Activated CD4-positive, alpha-beta T cell treated with anti-CD3 and anti-CD28 coated beads for 4 hours (primary cell): ENCODE measurements around the gene PDZD7.
"Not testable (repeated sequence)": the region's sequence is repeated elsewhere in the genome, so short reads cannot be mapped to it uniquely, and the experiment has no call there.

Experiments used
- DNase-seq, 2 donors: peaks; one replicate each; pipeline ENCODE4 v3.0.0-alpha.2; 2020

PDZD7 gene

DNA sequence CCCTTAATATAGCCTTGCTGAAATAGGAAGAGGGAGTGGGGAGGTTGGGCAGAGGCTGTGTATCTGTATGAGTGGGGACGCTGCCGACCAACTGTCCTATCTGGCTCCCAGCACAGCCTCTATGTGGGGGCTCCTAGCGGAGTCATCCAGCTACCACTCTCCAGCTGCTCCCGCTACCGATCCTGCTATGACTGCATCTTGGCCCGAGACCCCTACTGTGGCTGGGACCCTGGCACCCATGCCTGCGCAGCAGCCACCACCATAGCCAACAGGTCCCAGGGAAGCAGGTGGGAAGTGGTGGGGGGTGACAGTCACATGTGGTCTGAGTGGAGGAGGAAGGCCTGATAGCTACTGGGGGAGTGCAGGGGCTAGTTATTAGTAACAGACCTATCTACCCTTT is 50.2 kb downstream of the PDZD7 start:
- DNase-seq = no peak

DNA sequence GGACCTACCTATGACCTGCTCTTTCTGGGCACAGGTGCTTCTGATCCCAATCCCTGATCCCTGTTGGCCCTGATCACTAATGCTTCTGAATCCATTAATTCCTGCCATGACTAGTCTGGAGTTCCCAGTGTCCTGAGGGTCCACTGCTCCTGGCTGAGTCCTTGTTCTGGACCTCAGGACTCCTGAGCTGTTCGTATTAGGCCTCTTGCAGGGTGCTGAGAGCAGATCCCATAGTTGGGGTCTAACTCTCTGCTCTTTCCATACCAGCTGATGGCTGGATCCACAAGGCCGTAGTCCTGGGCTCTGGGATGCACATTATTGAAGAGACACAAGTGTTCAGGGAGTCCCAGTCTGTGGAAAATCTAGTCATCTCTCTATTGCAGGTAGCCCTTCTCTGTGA is 50.6 kb downstream of the PDZD7 start:
- no peak for DNase-seq

DNA sequence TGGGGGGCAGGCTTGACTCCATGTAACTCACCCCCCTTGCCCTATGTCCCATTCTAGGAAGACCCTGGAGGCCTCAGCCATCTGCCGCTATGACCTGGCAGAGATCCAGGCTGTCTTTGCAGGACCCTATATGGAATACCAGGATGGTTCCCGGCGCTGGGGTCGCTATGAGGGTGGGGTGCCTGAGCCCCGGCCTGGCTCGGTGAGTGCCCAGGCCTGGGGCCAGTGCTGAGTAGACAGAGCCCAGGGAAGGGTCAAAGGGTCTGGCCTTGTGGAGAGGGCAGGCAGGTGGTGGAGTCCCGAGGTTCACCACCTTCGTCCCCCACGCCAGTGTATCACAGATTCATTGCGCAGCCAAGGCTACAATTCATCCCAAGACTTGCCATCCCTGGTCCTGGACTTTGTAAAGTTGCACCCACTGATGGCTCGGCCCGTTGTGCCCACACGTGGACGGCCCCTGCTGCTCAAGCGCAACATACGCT is 51.1 kb downstream of the PDZD7 start:
- DNase-seq = no peak

DNA sequence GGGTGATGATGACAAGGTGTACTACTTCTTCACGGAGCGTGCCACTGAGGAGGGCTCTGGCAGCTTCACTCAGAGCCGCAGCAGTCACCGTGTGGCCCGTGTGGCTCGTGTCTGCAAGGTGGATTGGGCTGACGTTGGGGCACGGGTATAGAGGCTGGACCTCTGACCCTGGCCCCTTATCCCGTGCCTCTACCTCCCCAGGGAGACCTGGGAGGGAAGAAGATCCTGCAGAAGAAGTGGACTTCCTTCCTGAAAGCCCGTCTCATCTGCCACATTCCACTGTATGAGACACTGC is 52.1 kb downstream of the PDZD7 start:
- DNase-seq = no peak

DNA sequence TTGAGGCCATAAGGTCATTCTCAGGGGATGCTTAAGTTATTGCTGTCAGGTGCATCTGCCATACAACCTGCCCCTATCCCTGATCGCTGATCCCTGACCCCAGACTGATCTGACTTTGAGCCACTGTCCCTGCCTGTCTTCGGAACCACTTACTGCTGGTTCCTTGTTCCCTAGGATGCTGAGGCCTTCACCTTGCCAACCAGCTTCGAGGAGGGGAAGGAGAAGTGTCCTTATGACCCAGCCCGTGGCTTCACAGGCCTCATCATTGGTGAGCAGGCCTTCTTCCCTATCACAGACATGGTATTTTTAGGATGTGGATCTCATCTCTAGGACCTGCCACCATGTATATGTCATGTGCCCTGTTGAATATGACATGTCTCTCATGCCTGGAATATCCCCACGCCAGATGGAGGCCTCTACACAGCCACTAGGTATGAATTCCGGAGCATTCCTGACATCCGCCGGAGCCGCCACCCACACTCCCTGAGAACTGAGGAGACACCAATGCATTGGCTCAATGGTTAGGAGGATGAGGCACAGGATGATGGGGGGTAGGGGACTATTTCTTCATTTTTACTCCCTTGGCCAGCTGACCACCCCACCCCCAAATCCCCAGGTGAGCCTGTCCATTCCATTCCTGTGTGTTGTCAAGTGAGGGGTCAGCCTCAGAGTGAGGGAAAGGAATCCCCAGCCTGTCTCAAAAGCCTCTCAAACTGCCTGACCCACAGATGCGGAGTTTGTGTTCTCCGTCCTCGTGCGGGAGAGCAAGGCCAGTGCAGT is 52.6 kb downstream of the PDZD7 start:
- no peak for DNase-seq

DNA sequence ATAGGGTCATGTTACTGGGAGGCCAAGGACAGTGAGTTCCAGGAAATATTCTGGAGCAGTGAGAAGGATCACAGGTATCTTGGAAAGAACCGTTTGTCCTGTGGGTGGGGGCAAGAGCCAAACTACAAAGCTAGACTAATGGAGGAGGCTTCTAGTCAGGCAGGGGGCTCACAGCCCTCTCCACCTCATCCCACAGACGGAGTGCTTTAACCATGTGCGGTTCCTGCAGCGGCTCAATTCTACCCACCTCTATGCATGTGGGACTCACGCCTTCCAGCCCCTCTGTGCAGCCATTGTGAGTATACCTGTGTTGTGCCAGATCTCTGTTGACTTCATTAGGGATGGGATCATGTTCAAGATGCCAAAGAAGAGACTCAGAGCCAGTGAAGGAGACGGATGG is 53.5 kb downstream of the PDZD7 start:
- no peak for DNase-seq

DNA sequence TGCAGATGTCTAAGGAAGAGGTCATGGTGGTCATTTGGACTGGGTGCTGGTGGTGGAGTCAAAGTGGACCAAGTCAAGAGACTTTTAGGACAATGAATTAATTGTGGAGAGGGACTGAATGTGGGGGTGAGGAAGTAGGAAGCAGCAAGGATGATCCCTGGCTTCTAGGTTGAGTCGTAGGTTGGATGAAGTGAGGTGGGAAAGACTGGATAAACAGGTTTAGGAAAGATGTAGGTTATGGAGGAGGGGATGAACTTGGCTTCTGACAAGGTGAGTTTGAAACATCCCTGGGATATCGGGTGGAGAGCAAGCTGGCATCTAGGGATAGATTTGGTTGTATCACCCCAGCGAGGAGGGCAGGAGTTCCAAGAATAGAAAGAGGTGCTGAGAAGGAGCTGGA is 54.0 kb downstream of the PDZD7 start:
- DNase-seq = no peak

DNA sequence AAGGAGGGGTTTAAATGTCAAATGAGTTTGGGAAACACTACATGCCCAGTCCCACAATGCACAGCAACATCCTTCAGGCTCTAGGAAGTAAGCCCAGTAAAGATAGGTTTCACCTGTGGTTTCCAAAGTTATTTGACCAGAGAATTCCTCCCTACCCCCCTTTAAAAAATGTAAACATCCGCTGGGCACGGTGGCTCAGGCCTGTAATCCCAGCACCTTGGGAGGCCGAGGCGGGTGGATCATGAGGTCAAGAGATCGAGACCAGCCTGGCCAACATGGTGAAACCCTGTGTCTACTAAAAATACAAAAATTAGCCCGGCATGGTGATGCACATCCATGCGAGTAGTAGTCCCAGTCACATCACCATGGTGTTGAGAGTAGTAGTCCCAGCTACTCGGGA is 55.5 kb downstream of the PDZD7 start:
- not testable (repeated sequence) for DNase-seq

DNA sequence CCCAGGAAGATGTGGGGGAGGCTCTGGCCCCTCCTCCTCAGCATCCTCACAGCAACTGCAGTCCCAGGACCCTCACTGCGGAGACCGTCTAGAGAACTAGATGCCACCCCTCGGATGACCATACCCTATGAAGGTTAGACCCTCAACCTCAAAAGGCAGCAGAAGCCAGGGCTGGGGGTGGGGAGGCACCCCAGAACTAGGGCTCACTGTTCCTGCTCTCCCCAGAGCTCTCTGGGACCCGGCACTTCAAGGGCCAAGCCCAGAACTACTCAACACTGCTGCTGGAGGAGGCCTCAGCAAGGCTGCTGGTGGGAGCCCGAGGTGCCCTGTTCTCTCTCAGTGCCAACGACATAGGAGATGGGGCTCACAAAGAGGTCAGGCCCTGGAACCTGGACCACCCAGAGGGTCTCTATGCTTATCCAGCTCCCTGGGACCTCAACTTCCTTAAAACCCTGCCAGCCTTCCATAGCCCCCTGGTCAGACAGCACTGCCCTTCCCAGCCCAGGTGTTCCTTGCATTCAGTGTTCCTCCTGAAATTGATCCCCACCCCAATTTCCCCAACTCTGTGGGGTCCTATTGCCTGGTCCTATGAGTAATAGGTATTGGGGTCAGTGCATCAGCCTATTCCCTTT is 57.9 kb downstream of the PDZD7 start:
- DNase-seq = no peak

DNA sequence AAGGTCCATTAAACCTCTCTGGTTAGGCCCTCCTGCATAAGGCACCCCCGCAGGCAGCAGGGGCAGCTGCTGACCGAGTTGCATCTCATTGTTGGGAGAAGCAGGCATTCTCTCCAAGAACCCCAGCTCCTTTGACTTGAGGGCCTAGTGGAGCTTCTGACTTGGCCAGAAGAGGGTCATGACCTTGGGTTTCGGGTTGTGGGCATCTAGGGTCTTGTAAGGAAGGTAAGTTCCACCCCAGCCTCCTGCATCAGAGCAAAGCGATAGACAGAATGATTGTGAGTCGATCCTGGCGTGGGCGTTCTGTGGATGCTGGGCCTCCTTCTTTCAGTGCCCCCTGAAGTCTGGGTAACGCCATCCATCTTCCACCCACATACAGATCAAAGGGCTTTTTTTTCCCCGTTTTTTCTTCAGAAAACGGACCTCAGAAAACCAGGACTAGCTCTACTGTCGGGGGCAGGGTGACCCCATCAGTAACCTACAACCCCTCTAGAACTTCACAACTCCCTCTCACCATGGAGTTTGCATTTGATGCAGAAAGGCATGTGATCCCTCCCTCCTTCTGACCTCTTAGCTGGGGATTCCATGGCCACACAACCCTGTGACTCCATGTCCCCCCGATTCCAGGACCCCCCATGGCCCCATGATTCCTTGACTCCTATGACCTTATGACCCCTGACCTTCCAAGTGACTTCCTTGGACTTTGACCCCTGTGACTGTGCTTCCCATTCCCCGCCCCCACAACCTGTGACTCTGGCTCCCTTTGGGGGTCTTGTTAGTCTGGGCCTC is 58.6 kb downstream of the PDZD7 start:
- no peak for DNase-seq

DNA sequence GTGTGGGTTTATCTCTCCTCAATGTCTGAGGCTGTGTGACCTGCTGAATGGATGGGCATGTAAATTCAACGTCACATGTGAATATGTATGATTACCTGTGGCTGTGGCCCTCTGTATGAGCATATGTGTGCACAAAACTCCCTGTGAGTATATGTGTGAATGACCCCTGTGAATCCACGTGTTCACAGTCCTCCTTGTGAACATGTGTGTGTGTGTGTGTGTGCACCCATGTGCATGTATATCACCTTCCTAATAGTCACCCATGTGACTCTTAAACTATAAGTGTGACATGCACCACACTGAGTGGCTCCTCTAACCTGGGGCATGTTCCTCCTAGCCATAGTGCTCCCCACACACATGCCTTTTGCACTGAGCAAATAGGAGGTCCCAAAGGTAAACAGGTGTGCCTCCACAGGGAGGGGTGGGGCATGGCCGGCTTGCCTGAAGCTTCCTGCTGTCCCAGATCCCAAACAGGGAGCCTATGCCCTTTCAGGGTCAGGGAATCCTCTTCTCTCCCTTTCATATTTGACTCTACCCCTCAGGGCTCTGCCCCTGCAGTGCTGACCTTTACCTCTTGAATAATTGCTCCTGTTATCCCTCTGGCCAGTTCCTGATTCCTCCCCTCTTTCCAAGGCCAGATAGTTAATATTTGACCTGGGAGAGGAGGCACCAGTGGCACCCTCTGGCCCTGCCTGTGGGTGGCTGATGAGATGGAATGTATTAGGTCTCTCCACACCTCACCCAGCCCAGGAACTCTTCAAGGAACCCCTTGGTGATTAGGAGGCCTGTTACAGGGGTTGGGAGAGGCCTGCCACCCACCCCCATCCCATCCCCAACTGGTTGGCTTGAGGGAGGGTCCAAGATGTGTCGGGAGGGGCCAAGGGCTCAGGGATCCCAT is 59.8 kb downstream of the PDZD7 start:
- no peak for DNase-seq

DNA sequence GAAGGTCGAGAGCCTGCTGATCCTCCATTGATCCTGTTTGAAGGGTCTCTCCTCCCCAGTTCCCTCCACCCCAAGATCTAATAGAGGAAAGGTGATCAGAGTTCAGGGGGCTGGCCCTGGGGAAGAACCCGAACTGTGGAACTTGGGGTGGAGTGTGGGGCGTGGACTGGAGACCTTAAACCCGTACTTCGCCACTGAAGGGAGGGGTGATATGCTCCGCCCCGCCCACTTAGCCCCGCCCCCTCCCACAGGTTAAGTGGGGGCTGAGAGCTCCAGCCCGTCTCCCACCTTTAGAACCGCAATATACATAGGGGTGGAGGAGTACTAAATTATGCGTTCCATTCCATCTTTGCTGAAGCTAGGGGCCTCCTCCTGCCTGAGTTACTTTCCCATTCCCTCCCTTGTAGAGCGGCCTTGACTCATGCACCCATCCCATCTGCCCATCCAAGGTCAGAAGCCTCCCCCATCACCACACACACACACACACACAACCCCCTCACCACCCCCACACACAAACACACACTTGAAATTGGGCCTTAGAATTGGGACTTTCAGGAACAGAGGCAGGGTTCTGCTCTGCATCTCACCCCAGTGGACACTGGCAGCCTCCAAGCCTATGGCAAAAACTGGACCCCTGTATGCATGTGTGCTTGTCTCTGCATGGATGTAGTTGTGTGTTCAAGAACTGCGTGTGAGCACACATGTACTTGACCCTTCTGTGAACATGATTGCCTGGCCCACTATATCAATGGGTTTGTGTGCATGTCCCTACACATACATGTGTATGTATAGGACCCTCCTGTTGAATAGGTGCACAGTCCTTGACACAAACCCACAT is 60.6 kb downstream of the PDZD7 start:
- DNase-seq = peak in 1 of 2 donors; percentile 27

DNA sequence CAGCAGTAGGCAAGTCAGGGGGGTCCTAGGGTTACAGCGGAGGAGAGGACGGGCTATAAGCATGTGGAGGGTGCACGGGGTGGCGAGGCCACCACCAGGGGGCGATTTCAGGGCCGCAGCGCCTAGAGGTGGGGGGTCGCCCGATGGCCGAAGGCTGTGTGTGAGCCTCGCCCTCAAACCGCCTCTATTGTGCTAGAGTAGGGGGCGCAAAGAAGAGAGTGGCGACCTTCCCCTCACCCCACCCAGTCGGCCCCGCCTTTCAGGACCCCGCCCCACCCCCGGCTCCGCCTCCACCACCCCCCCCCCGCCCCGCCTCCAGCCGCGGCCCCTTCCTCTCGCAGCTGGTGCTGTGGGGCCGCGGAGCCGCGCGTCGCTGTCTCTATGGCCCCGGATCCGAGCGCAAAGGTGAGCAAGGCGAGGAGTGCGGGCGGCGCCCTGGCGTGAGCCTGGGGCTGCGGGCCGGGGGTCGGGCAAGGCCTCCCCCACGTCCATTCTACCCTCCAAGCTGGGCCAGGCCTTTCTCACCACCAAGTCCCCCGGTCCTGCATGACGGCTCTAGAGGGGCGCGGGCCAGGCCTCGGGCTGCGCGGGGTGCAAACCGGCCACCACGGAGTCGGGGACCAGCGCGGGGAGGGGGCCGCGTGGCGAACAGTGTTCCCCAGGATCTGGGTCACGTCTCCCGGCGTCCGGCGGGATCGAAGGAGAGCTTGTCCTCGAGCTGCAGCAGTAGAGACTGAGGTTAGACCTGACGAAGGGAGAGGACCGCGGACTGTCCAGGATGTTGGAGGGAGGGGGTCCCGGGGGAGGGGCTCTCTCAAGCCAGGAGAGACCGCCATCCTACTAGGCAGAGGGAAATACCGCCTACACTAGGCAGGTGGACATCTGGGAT is 61.5 kb downstream of the PDZD7 start, which contains the start of gene SEMA4G:
SEMA4G (plus strand) TSS at position 318 of the 889 bp plus-strand sequence. CDS start 3,409 bp downstream, outside the sequence.
- peak; percentile 18 to 36 for DNase-seq

DNA sequence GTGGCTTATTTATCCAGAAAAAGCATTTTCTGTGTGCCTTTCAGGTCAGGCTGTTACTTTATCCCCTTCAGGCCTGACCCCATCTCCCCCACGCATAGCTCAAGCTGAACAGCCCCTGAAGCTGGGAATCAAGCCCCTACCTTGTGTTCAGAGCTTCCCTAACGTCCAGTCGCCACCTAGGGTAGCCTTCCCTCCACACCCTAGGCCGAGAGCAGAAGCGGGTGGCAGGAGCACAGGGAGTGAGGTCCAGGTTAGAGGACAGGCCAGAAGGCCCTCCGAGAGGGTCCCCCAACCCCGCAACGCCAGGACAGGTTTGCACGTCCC is 62.1 kb downstream of the PDZD7 start:
- DNase-seq = no peak

DNA sequence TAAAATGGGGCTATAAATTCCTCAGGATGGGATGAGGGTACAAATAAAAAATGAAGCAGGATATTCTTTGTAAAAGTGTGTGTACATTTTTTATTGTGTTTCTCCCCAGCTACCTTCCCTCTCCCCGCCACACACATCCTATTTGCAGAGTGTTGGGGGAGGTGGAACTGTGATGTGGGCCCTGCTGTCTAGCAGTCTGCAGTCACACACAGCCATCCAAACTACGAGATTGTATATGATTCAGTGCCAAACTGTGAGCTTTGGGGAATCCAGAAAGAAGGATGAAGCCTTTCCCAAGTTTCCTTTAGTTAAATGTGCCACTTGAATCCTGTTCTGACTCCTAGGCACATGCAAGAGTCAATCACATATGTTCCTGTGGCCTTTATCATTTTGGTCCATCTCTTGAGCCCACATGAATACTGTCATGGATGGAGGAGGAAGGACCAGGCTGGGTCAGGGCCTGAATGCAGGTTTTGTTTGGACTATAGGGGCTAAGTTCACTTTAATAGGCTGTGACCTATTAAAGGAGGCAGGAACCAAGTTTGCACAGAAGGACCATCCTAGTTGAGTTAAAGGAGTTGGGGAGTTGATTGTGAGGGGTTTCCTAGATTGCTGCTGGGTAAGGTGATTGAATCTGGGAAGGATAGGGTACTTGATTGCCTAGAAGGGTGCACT is 62.7 kb downstream of the PDZD7 start:
- DNase-seq = no peak

DNA sequence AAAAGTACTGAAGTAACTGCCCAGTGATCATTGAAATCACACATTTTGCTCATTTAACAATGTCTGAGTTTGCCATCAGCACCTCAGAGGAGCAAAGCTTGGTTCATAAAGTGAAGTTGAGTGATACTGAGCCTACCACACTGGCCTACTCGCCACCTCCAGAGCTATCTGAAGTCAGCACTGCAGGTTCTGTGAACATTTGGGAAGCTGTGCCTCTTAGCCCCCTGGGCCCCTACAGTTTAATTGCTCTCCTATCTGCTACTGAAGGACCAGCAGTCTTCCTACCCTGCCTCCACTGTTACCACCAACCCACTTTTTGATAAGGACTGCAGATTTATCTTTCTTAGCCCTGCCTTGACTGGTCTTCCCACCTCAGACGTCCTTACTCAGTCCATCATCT is 63.6 kb downstream of the PDZD7 start:
- no peak for DNase-seq

DNA sequence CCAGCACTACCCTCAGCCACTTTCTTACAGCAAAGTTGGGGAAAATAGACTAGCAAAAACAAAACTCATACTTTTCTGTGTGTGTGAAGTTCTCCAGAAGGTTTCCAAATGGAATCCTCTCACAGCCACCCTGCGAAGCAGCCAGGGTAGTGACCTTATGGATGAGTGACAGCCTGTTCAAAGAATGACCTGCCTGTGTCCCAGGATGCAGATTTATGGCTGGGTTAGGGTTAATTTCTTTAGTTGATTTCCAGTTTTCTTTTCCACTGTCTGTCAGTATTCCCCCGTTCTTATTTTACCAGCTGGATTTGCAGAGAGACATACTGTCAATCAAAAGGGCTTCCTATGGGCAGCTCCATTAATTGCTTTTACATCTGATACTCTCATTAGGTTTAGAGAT is 64.0 kb downstream of the PDZD7 start:
- no peak for DNase-seq

DNA sequence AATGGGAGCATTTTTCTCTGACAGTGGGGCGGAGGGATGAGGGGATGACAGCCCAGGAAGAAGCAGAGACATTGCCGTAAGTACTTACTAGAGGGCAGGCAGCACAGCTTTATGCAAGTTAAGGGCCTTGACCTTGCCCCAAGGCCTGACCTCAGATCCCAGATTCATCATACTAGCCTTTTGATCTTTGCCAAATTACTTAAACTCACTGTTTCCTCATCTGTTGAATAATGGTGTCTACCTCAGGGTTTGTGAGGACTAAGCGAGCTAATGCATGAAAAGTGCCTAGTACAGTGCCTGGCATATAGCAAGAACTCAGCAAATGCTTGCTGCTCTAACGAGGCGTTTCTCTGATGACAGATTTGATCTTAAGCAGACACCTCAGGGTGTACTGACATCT is 65.1 kb downstream of the PDZD7 start:
- no peak for DNase-seq

DNA sequence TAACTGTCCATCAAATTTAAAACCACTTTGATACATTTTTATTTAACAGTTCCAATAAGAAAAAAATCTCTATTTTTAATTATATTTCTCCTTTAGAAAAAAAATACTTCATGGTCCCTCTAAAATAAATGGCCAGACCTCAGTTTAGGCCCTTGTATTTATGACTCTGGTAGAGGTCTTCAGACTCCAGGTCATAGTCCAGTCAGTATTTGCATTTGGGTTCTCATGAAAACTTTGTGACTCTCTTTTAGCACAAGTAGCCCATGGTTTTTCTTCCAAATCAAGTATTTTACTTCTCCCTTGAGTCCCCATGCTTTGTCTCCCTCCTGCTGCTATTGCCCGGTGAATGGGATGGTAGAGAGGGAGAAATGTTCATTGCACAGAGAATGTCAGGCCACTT is 67.1 kb downstream of the PDZD7 start:
- no peak for DNase-seq

DNA sequence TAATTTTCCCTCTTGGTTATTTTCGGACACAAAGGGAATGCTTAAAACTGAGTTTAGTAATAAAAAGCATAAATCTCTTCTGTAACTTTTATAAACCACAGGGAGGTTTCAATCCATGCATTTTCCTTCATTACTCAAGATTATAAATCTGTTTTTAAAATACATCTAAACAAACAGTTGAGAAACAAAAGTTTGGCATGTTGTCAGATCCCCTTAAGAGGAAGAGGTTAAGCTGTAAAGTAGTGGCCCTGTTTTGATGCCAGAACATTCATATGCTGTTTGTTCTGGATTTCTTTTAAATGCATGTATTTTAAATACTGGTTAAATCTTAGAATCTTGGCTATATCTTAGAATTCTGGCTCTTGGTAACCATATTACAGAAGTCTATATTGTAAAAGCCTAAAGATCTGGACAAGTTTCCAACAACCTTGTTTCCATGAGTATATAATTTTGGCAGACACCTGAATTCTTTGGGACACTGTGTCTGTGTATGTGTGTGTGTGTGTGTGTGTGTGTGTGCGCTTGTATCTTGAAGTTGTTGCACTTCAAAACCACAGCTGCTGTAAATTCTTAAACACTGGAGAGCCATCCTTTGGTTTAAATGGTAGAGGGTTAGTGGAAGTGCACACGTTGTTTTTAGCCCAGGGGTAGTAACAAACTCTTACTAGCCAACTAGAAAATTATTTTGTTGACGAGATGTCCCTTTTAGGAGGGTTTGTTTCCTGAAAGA is 68.4 kb downstream of the PDZD7 start:
- DNase-seq = no peak
